Type B pancreatic cell (in vitro differentiated cells): ENCODE measurements around the gene PDCD1LG2. TPM values are rescaled to one million over a fixed set of nuclear protein-coding genes. Genes with fewer than 3 reads are reported as not detected.

Experiments
- DNase-seq: peaks from one replicate; pipeline ENCODE4 v3.0.0; 2021; ENCODE audit warnings: mixed read lengths; ENCODE audit not compliant: unreplicated experiment; ENCODE audit errors: extremely low spot score
- H3K27ac Mint-ChIP-seq: 2 replicates; pipeline ENCODE4 v1.8.0; 2021; ENCODE audit warnings: mild to moderate bottlenecking, mixed read lengths
- H3K27me3 Mint-ChIP-seq: 2 replicates; pipeline ENCODE4 v1.8.0; 2021; ENCODE audit warnings: mixed read lengths
- H3K36me3 Mint-ChIP-seq: 2 replicates; pipeline ENCODE4 v1.8.0; 2021; ENCODE audit warnings: mixed read lengths
- H3K4me1 Mint-ChIP-seq: one replicate; pipeline ENCODE4 v1.8.0; 2021; ENCODE audit warnings: mixed read lengths; ENCODE audit not compliant: unreplicated experiment
- H3K4me3 Mint-ChIP-seq: 2 replicates; pipeline ENCODE4 v1.8.0; 2021; ENCODE audit warnings: mild to moderate bottlenecking, mixed read lengths
- H3K9me3 Mint-ChIP-seq: 2 replicates; pipeline ENCODE4 v1.8.0; 2021; ENCODE audit warnings: mixed read lengths
- total RNA-seq: library from RNA; stranded (reverse); gene quantifications from 2 replicates; pipeline ENCODE4 v1.2.1, GENCODE V29; 2021; ENCODE audit warnings: low replicate concordance
- TF ChIP-seq, protein P1 (sequence below): fragments of 200-600 bp; sonication (generic); conservative IDR thresholded peaks from 2 replicates; pipeline ENCODE4 v1.5.0; 2021; ENCODE audit warnings: antibody characterized with exemption, mild to moderate bottlenecking

The PDCD1LG2 gene
- total RNA-seq, 1 donor from 2014 or later: not detected

DNA sequence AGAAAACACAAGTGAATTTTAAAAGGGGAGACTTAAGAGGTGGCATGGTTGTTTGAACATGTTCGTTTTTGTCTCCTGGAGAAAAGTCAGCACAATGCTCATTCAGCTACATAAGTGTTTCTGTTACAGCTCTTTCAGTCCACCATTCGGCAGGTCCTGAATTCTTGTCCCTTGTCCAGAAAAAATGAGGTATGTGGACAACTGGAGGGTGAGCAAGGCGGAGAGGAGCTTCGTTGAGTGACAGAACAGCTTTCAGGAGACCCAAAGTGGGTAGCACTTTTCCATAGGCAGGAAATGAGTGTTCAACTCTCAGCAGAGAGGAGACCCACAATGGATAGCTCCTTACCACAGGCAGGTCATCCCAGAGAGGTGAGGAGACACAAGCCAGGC is 4.9 kb downstream of the PDCD1LG2 start:
- Mint-ChIP-seq H3K9me3 (no peaks in the 10 kb centered on the region), H3K27me3 (no peaks in the 10 kb centered on the region), H3K36me3 (no peaks in the 10 kb centered on the region), H3K4me3 (no peak overlapping the region), H3K27ac (no peak overlapping the region), H3K4me1 (no peaks in the 10 kb centered on the region)
- DNase-seq: no peak
- TF ChIP-seq, protein P1, sequence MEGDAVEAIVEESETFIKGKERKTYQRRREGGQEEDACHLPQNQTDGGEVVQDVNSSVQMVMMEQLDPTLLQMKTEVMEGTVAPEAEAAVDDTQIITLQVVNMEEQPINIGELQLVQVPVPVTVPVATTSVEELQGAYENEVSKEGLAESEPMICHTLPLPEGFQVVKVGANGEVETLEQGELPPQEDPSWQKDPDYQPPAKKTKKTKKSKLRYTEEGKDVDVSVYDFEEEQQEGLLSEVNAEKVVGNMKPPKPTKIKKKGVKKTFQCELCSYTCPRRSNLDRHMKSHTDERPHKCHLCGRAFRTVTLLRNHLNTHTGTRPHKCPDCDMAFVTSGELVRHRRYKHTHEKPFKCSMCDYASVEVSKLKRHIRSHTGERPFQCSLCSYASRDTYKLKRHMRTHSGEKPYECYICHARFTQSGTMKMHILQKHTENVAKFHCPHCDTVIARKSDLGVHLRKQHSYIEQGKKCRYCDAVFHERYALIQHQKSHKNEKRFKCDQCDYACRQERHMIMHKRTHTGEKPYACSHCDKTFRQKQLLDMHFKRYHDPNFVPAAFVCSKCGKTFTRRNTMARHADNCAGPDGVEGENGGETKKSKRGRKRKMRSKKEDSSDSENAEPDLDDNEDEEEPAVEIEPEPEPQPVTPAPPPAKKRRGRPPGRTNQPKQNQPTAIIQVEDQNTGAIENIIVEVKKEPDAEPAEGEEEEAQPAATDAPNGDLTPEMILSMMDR: no peak

DNA sequence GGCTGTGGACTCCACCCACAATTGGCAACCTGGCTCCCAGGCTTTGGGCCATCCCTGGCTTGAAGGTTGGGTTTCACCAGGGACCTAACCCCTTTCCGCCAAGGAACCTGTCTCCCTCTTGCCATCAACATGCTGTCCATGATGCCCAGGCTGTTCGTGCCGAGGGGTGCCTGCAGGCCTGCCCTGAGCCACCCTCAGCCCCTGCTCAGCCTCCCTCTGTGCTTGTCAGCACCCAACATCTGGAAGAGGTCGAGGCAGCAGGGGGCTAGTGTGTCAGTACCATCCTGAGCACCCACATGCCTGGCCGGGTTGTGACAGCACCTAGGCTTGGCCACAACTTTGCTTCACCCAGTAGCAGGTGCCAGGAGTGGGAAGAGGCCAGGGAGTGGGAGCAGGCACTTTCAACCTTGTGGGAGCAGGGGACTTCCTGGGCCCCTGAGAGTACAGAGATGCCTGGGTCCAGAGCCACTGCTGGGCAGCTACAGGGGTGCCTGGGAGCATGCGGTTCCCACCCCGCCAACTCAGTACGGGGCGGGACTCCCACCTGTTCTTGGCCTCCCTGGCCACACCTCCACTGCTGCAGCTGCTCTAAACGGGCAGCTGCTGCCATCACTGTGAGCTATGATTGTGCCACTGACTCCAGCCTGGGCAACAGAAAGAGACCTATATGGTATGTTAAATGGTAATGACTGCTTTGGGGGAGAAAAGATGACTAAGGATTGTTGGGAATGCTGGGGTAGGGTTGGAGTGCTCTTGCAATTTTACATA is 6.3 kb downstream of the PDCD1LG2 start:
- TF ChIP-seq, protein P1: no peak
- Mint-ChIP-seq H3K27me3 (no peaks in the 10 kb centered on the region), H3K27ac (no peak overlapping the region), H3K4me1 (no peaks in the 10 kb centered on the region), H3K36me3 (no peaks in the 10 kb centered on the region), H3K4me3 (no peak overlapping the region), H3K9me3 (no peaks in the 10 kb centered on the region)
- no peak for DNase-seq

DNA sequence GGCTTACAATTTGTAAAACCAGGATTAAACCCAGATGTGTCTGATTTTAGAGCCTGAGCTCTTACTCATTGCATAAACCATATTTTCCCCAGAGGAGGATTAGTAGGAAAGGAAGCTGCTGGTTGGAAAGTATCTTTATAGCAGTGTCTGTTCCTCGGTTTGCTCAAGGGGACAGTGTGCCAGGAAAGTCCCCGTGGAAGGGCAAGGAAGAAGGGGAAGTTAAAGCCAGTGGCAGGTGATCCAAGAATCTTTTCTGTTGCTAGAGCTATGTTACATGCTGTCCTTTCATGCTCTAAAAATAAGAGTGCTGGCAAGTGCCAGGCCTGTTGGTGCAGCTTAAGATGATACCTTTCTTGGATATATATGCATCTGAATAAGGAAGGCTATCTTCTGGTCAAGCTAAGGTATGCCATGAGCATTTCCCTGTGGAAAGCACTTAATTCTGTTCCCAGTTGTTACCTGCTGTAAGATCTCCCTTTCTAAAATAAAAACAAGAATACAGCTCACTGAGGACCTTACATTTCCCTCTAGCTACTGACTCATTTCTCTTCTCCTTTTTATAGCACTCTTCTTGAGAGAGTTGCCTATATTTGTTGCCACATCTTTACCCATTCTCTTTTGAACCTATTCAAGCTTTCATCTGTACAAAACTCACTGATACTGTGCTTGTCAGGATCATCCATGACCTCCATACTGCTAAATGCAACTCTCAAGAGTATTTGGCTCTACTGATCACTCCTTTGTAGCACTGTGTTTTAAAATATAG is 8.0 kb downstream of the PDCD1LG2 start:
- H3K4me3 Mint-ChIP-seq: no peak overlapping the region
- DNase-seq: no peak
- no peak overlapping the region for H3K27ac Mint-ChIP-seq
- H3K36me3 Mint-ChIP-seq: no peaks in the 10 kb centered on the region
- no peaks in the 10 kb centered on the region for H3K9me3 Mint-ChIP-seq
- TF ChIP-seq, protein P1: no peak
- no peaks in the 10 kb centered on the region for H3K4me1 Mint-ChIP-seq
- H3K27me3 Mint-ChIP-seq: peaks cover 4% of the 10 kb centered on the region

DNA sequence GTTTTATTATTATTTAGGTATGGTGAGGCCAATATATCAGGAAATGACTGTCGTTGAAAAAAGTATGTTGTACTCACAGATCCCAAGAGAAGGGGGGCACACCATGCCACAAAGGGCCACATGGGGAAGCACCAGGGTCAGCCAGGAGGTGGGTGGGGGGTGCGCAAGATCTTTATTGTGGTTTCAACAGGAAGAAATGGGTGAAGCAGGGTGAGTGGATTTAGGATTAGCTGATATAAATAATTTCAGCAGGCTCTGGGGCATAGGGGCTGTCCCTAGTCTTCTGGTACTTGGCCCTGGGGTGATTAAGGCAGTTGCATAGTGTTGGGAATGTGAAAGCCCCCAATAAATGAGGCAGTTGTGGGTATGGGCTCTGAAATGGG is 8.6 kb downstream of the PDCD1LG2 start:
- DNase-seq: no peak
- TF ChIP-seq, protein P1: no peak
- no peaks in the 10 kb centered on the region for H3K4me1 Mint-ChIP-seq
- H3K4me3 Mint-ChIP-seq: no peak overlapping the region
- peaks cover 4% of the 10 kb centered on the region for H3K27me3 Mint-ChIP-seq
- H3K27ac Mint-ChIP-seq: no peak overlapping the region
- no peaks in the 10 kb centered on the region for H3K9me3 Mint-ChIP-seq
- H3K36me3 Mint-ChIP-seq: no peaks in the 10 kb centered on the region

DNA sequence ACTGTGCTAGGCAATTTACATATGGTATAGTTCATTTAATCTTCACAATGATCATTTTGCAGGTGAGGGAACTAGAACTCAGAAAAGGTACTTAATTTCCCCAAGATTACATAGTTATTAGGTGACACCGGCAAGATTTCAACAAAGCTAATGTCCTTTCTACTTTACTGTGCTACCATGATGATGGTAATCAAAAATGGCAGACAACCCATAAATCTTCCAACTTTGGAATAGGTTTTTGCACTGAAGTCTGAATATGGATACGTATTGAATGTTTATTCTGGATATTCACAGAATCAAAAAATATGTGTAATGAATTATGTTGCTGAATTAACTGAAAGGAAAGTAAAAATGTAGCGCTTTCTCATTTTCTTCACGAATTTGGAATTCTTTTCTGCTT is 13.8 kb downstream of the PDCD1LG2 start:
- Mint-ChIP-seq H3K27ac (no peak overlapping the region), H3K9me3 (no peaks in the 10 kb centered on the region), H3K4me3 (no peak overlapping the region), H3K4me1 (no peaks in the 10 kb centered on the region), H3K36me3 (no peaks in the 10 kb centered on the region), H3K27me3 (peaks cover 4% of the 10 kb centered on the region)
- DNase-seq: no peak
- TF ChIP-seq, protein P1: no peak
